GM12878 (cell line): ENCODE data around the gene ZDHHC18. TPM values are rescaled to one million over a fixed set of nuclear protein-coding genes. Genes with fewer than 3 reads are reported as not detected.

Experiments used
- ATAC-seq: fragments of 200-7000 bp; cut with Tn5 transposase; 3 replicates; pipeline ENCODE4 v1.9.1; 2020; ENCODE audit warnings: mild to moderate bottlenecking, moderate library complexity
- BruUV-seq: library from RNA; stranded (reverse); fragments of 400-500 nt; replicated peaks from 2 replicates; lab custom pipeline; 2021; lab: Mats Ljungman, UMichigan
- CTCF ChIA-PET: fragments of 300-600 bp; sonication (Branson Sonifier 250); formaldehyde crosslinking; extraction: SDS; loops from one replicate; lab custom pipeline; 2021; ENCODE audit warnings: inconsistent platforms; lab: Yijun Ruan, JAX
- POLR2A ChIA-PET: fragments of 350-600 bp; formaldehyde crosslinking; extraction: SDS; loops from one replicate; lab custom pipeline; 2021; ENCODE audit warnings: inconsistent platforms; lab: Charles Lee
- RAD21 ChIA-PET: fragments of 300-600 bp; sonication (Branson Sonifier 250); formaldehyde crosslinking; loops from one replicate; lab custom pipeline; 2023; ENCODE audit warnings: antibody characterized with exemption; ENCODE audit not compliant: unreplicated experiment; lab: Charles Lee
- SMC1A ChIA-PET: fragments of 300-600 bp; sonication (Branson Sonifier 250); formaldehyde crosslinking; loops from one replicate; lab custom pipeline; 2023; ENCODE audit not compliant: unreplicated experiment, uncharacterized antibody; lab: Charles Lee
- DNase-seq: peaks from one replicate; pipeline ENCODE4 v3.0.0-alpha.2; 2011; ENCODE audit warnings: low read depth, low spot score
- FAIRE-seq: peaks from 3 replicates; lab custom pipeline; 2011; peaks lifted over from hg19 to GRCh38; lab: Jason Lieb, UNC
- H2AFZ ChIP-seq: 2 replicates; pipeline ENCODE4 v1.6.0; 2011; ENCODE audit warnings: low read depth, low read length, control low read depth; ENCODE audit not compliant: control insufficient read depth
- H3K27ac ChIP-seq: 2 replicates; pipeline ENCODE4 v1.5.1; 2011; ENCODE audit warnings: control low read depth; ENCODE audit not compliant: control insufficient read depth, insufficient read depth
- H3K27me3 ChIP-seq, 2 experiments: replicated peaks in 1 of 2; 2 replicates each; pipeline versions ENCODE4 v1.6.0 to v1.6.1; 2011; ENCODE audit warnings: low read length in 1 of 2; ENCODE audit not compliant: control insufficient read depth in 2 of 2, insufficient read depth in 2 of 2
- H3K36me3 ChIP-seq, 2 experiments: 2 replicates each; pipeline ENCODE4 v1.5.1; 2011; ENCODE audit warnings: low read length in 1 of 2; ENCODE audit not compliant: control insufficient read depth in 2 of 2, insufficient read depth in 2 of 2
- H3K4me1 ChIP-seq: 2 replicates; pipeline ENCODE4 v1.6.1; 2011; ENCODE audit warnings: mild to moderate bottlenecking, low read length, moderate library complexity, mixed read lengths; ENCODE audit not compliant: control insufficient read depth, insufficient read depth
- H3K4me2 ChIP-seq: 2 replicates; pipeline ENCODE4 v1.6.0; 2011; ENCODE audit warnings: control low read depth; ENCODE audit not compliant: control insufficient read depth, insufficient read depth
- H3K4me3 ChIP-seq: fragments of 200-600 bp; sonication (generic); 2 replicates; pipeline ENCODE4 v1.5.1; 2016
- H3K79me2 ChIP-seq: 2 replicates; pipeline ENCODE4 v1.6.0; 2011; ENCODE audit warnings: low read length; ENCODE audit not compliant: control insufficient read depth, insufficient read depth
- H3K9ac ChIP-seq: 2 replicates; pipeline ENCODE4 v1.8.0; 2011; ENCODE audit warnings: low read length, control low read depth, mixed read lengths; ENCODE audit not compliant: control insufficient read depth, insufficient read depth
- H3K9me3 ChIP-seq: replicated peaks from 3 replicates; pipeline ENCODE4 v1.5.1; 2011; ENCODE audit warnings: mild to moderate bottlenecking, low read length; ENCODE audit not compliant: control insufficient read depth, insufficient read depth
- H4K20me1 ChIP-seq: 2 replicates; pipeline ENCODE4 v1.6.0; 2011; ENCODE audit not compliant: control insufficient read depth, insufficient read depth
- JUNB ChIP-seq: IDR thresholded peaks from 2 replicates; pipeline ENCODE4 v1.6.1; 2016; ENCODE audit warnings: antibody characterized with exemption, mild to moderate bottlenecking
- RELA ChIP-seq: fragments of 450-650 bp; IDR thresholded peaks from 2 replicates; pipeline ENCODE4 v1.8.0; 2014; ENCODE audit warnings: borderline replicate concordance; ENCODE audit not compliant: partially characterized antibody
- SREBF2 ChIP-seq: IDR thresholded peaks from 2 replicates; pipeline ENCODE4 v1.6.1; 2012; ENCODE audit warnings: mild to moderate bottlenecking, low read length
- SRF ChIP-seq, 2 experiments: IDR thresholded peaks; 2 replicates each; pipeline ENCODE4 v1.6.1; 2011; ENCODE audit warnings: low read depth in 2 of 2, low read length in 2 of 2, mild to moderate bottlenecking in 1 of 2, moderate library complexity in 1 of 2
- WGBS: methylation state at CpG from one replicate; pipeline ENCODE4 v1.1.6; 2016; ENCODE audit warnings: low lambda C conversion rate; ENCODE audit not compliant: insufficient replicate concordance, insufficient coverage; ENCODE audit errors: missing lambda C conversion rate; 5-methylcytosine and 5-hydroxymethylcytosine counted together
- in situ Hi-C: fragments of 300-500 bp; cut with MboI; formaldehyde crosslinking; loops from 9 replicates; pipeline ENCODE4 v1.14.3; 2018; ENCODE audit warnings: mixed read lengths
- intact Hi-C: fragments of 100-400 bp; cut with micrococcal nuclease; formaldehyde crosslinking; loops from one replicate; pipeline ENCODE4 v1.14.2; 2022; ENCODE audit not compliant: unreplicated experiment
- polyA plus RNA-seq, 11 experiments: library from polyadenylated mRNA; depleted of rRNA in 4 of 11; unstranded in 6 of 11; stranded (reverse) in 5 of 11; fragments of >200 nt; fragmentation: Nextera tagmentation in 4 of 11; fragmentation: Illumina TruSeq in 1 of 11; extraction: Ambion mirVana in 4 of 11; extraction: Trizol in 1 of 11; gene quantifications; 1 replicate in 1 of 11; 2 replicates in 10 of 11; pipeline versions ENCODE4 v1.2.1 to v1.2.3, GENCODE V29; 2011 to 2016; ENCODE audit warnings: inconsistent platforms in 2 of 11, missing spikeins in 2 of 11, low read depth in 1 of 11
- total RNA-seq, 4 experiments: library from RNA; depleted of rRNA in 3 of 4; stranded (reverse); fragments of >200 nt in 3 of 4; fragmentation: Illumina TruSeq in 1 of 4; extraction: Trizol in 1 of 4; gene quantifications; 2 replicates each; pipeline versions ENCODE4 v1.2.1 to v1.2.3, GENCODE V29; 2013 to 2021
- TF ChIP-seq, protein P1 (sequence below): IDR thresholded peaks from 2 replicates; pipeline ENCODE4 v1.6.1; 2011; ENCODE audit warnings: borderline replicate concordance, low read depth, mild to moderate bottlenecking, moderate library complexity, mixed read lengths, low read length; ENCODE audit not compliant: insufficient read depth; ENCODE audit errors: extremely low read length

ZDHHC18 gene
- total and polyA plus RNA-seq, 10 of the 15 experiments (the other 5 are each of a cell fraction or from before 2014, with no cell fraction given) = 0.40 to 81.2 (median 21.3) TPM

DNA sequence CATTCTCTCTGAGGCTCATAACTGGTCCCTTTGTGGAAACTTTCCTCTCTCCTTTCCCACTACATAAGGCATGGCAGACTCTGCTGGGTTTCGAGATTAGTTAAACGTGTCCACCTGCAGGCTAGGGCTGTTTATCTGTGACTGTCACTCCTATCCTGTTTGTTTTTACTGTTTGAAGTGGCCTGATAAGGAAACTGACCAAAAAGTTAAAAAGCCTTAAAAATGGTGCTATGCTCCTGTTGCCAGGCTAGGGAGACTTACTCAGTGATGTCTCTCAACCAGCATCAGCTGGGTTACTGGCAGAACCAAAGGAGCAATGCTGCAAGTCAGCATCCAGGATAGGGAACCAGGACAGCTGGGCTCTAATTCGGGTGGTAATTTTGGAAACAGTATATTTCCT, 34.9 kb upstream of the ZDHHC18 start:
- Histone ChIP-seq H3K4me1 (peaks cover 27% of the 10 kb centered on the region), H3K9ac (no peak overlapping the region), H4K20me1 (no peaks in the 10 kb centered on the region), H3K4me2 (no peak overlapping the region), H2AFZ (no peak overlapping the region), H3K79me2 (peaks cover 23% of the 10 kb centered on the region), H3K4me3 (no peak overlapping the region), H3K9me3 (no peaks in the 10 kb centered on the region), H3K36me3 (peaks cover 2% of the 10 kb centered on the region in 2 experiments; a peak in 3 of 4 replicates), H3K27me3 (no peaks in the 10 kb centered on the region), H3K27ac (no peak overlapping the region)
- TF ChIP-seq SRF (IDR thresholded peaks at IDR 0.05; ENCODE audit: low read depth in 2 of 2, low read length in 2 of 2) (no peak), JUNB (no peak), RELA (no peak), SREBF2 (no peak)
- TF ChIP-seq, protein P1, sequence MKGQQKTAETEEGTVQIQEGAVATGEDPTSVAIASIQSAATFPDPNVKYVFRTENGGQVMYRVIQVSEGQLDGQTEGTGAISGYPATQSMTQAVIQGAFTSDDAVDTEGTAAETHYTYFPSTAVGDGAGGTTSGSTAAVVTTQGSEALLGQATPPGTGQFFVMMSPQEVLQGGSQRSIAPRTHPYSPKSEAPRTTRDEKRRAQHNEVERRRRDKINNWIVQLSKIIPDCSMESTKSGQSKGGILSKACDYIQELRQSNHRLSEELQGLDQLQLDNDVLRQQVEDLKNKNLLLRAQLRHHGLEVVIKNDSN = no peak
- intact Hi-C loops (loop anchor here (5.0 kb wide), 1 partner anchor 86 kb away; no protein-coding TSS in a partner anchor), in situ Hi-C loops (no loop called here)
- SMC1A ChIA-PET = interaction anchor here (0.6 to 9.3 kb wide), 17 partner anchors 8 to 904 kb away, joined by 3 to 268 read pairs (median 19); no protein-coding TSS in a partner anchor
- ATAC-seq (no peak), DNase-seq (no peak), FAIRE-seq (no peak)
- CTCF ChIA-PET = interaction anchor here (1.0 to 7.6 kb wide), 17 partner anchors 9 to 253 kb away, joined by 3 to 450 read pairs (median 21); no protein-coding TSS in a partner anchor
- no TSS peak for BruUV-seq
- POLR2A ChIA-PET = interaction anchor here (1.5 to 5.1 kb wide), 6 partner anchors 8 to 188 kb away, joined by 3 to 69 read pairs (median 8); partner anchors contain the start of gene ARID1A
- RAD21 ChIA-PET = interaction anchor here (1.1 to 5.7 kb wide), 12 partner anchors 9 to 291 kb away, joined by 3 to 262 read pairs (median 12); partner anchors contain the start of gene GPN2
- 49% methylated on average over 3 of the region's 3 CpGs for WGBS
